Umbilical cord (tissue), 2 donors: Measurements from ENCODE around the gene GIGYF2. TPM values are rescaled to one million over a fixed set of nuclear protein-coding genes. Genes with fewer than 3 reads are reported as not detected.
"Not testable (repeated sequence)": the region's sequence is repeated elsewhere in the genome, so short reads cannot be mapped to it uniquely, and the experiment has no call there.

Experiments used
- DNase-seq: peaks from one replicate; pipeline ENCODE4 v3.0.0-alpha.2; 2015; ENCODE audit warnings: low spot score
- total RNA-seq: library from RNA; depleted of rRNA; stranded (reverse); fragments of >200 nt; gene quantifications from one replicate; pipeline ENCODE4 v1.2.3, GENCODE V29; 2014; ENCODE audit warnings: low replicate concordance; ENCODE audit not compliant: insufficient read depth

The GIGYF2 gene
- total RNA-seq, 1 donor from 2014 or later, result 93.2 TPM

GRCh38 chr2:232892221-232892620, 195.1 kb downstream of the GIGYF2 start:
- DNase-seq, result no peak

GRCh38 chr2:232892843-232893242, 195.7 kb downstream of the GIGYF2 start:
- DNase-seq, result no peak

- DNase-seq, result no peak
These were observed 196.7 kb downstream of the GIGYF2 start for GRCh38 chr2:232893834-232894233.

GRCh38 chr2:232894251-232894650, 197.1 kb downstream of the GIGYF2 start:
- no peak for DNase-seq

GRCh38 chr2:232894746-232895145, 197.6 kb downstream of the GIGYF2 start:
- no peak for DNase-seq

GRCh38 chr2:232896111-232896510, 199.0 kb downstream of the GIGYF2 start:
- no peak for DNase-seq

- DNase-seq, result no peak
These were observed 199.8 kb downstream of the GIGYF2 start for GRCh38 chr2:232896720-232897597.

- DNase-seq, result no peak
These were observed 200.7 kb downstream of the GIGYF2 start for GRCh38 chr2:232897598-232898408.

GRCh38 chr2:232898592-232899543, 201.7 kb downstream of the GIGYF2 start:
- DNase-seq, result peak; percentile 86

- no peak for DNase-seq
These were observed 203.9 kb downstream of the GIGYF2 start for GRCh38 chr2:232900811-232901735.

- DNase-seq, result peak; percentile 30
These were observed 204.8 kb downstream of the GIGYF2 start for GRCh38 chr2:232901736-232902578.

- DNase-seq, result no peak
These were observed 206.9 kb downstream of the GIGYF2 start for GRCh38 chr2:232903989-232904388.

- not testable (repeated sequence) for DNase-seq
These were observed 210.0 kb downstream of the GIGYF2 start for GRCh38 chr2:232906867-232907717.

GRCh38 chr2:232907718-232908085, 210.6 kb downstream of the GIGYF2 start:
- DNase-seq, result not testable (repeated sequence)

GRCh38 chr2:232908695-232909094, 211.6 kb downstream of the GIGYF2 start:
- no peak for DNase-seq
